ENCODE measurements around the gene SPATA2. TPM values are rescaled to one million over a fixed set of nuclear protein-coding genes. Genes with fewer than 3 reads are reported as not detected.

The SPATA2 gene
- total and polyA plus RNA-seq, 2 of the 13 experiments (the other 11 are each of a cell fraction or from before 2014, with no cell fraction given): 3.2 to 8.7 TPM

- Histone ChIP-seq H3K79me2 (ENCODE audit: insufficient read depth, low read length) (peaks cover 61% of the 10 kb centered on the region), H3K27ac (ENCODE audit: extremely low read length, insufficient read depth, low read length) (peak overlapping the region; percentile 28), H3K4me2 (ENCODE audit: low read depth, low read length) (no peak overlapping the region), H3K9me3 (ENCODE audit: low read length) (no peaks in the 10 kb centered on the region), H3K36me3 (replicated peaks in 1 of 2; ENCODE audit: control insufficient read depth in 1 of 2, insufficient read depth in 2 of 2, low read length in 2 of 2) (peaks cover 31 to 46% of the 10 kb centered on the region in 2 experiments), H2AFZ (ENCODE audit: low read length) (no peak overlapping the region), H4K20me1 (ENCODE audit: insufficient read depth, low read length) (no peaks in the 10 kb centered on the region), H3K4me1 (ENCODE audit: insufficient read depth, low read length) (peaks cover 51% of the 10 kb centered on the region), H3K4me3 (replicated peaks in 1 of 3; ENCODE audit: insufficient read depth in 1 of 3, low read depth in 2 of 3, low read length in 3 of 3) (no peak overlapping the region), H3K9ac (ENCODE audit: insufficient read depth, low read depth, low read length) (peak overlapping the region; percentile 8; the same call in 1 of the 2 replicates), H3K27me3 (ENCODE audit: control insufficient read depth in 1 of 2, insufficient read depth in 2 of 2, low read length in 2 of 2) (no peaks in the 10 kb centered on the region; a peak in 1 of 5 replicates)
- 86% methylated on average over 4 of the region's 4 CpGs for WGBS (ENCODE audit: low lambda C conversion rate)
- CTCF ChIA-PET (ENCODE audit: low intra/inter-chr PET ratio, low total read pairs): interaction anchor here (2.0 kb wide), 1 partner anchor 19 kb away, joined by 11 read pairs; no protein-coding TSS in a partner anchor
- intact Hi-C loops (cut with micrococcal nuclease; ENCODE audit: unreplicated experiment) (no loop called here), in situ Hi-C loops (cut with HindIII; ENCODE audit: extremely low pct_ligation_motif_present, low pct_unique_long_range_greater_than_20kb) (no loop called here)
- DNase-seq (ENCODE audit: low spot score): no peak
- POLR2A ChIA-PET: interaction anchor here (1.1 kb wide), 1 partner anchor 25 kb away, joined by 4 read pairs; the partner anchor contains the start of gene RNF114
- ATAC-seq: no peak
- BruUV-seq (replicated peaks): no TSS peak
- no peak for FAIRE-seq
- TF ChIP-seq ZNF282 (IDR thresholded peaks at IDR 0.05; ENCODE audit: partially characterized antibody) (no peak), ZSCAN29 (CRISPR knock-in tag; conservative IDR thresholded peaks at IDR 0.05) (no peak), TSC22D2 (CRISPR knock-in tag; IDR thresholded peaks at IDR 0.05; ENCODE audit: borderline replicate concordance) (no peak), ZNF10 (CRISPR knock-in tag; IDR thresholded peaks at IDR 0.05; ENCODE audit: borderline replicate concordance, low read depth) (0 out of 2 replicates have a peak, but pooled peaks have one; percentile 14), FOSL2 (CRISPR knock-in tag; IDR thresholded peaks at IDR 0.05) (no peak), ZNF737 (CRISPR knock-in tag; IDR thresholded peaks at IDR 0.05; ENCODE audit: borderline replicate concordance) (0 out of 2 replicates have a peak, but pooled peaks have one; percentile 35), TCF7L2 (IDR thresholded peaks at IDR 0.05; ENCODE audit: low read depth, low read length) (no peak), ZNF703 (CRISPR knock-in tag; IDR thresholded peaks at IDR 0.05; ENCODE audit: borderline replicate concordance) (no peak), TBL1XR1 (IDR thresholded peaks at IDR 0.05; ENCODE audit: borderline replicate concordance, low read length, partially characterized antibody) (no peak), PHF20 (CRISPR knock-in tag; IDR thresholded peaks at IDR 0.05) (no peak), ZNF607 (CRISPR knock-in tag; IDR thresholded peaks at IDR 0.05; ENCODE audit: borderline replicate concordance) (0 out of 2 replicates have a peak, but pooled peaks have one; percentile 32), POLR2A (IDR thresholded peaks at IDR 0.05; ENCODE audit: insufficient read depth in 1 of 2, low read depth in 2 of 2, low read length in 2 of 2) (peak in 1 of 2 experiments; percentile 8; a peak in 1 of 4 replicates), ZIK1 (CRISPR knock-in tag; IDR thresholded peaks at IDR 0.05; ENCODE audit: borderline replicate concordance, low read depth) (no peak), BCL6 (CRISPR knock-in tag; IDR thresholded peaks at IDR 0.05) (no peak), U2AF1 (optimal IDR thresholded peaks at IDR 0.05; ENCODE audit: low read depth, low read length) (no peak), SIN3A (IDR thresholded peaks at IDR 0.05; ENCODE audit: borderline replicate concordance, low read depth, low read length) (no peak), POGK (CRISPR knock-in tag; conservative IDR thresholded peaks at IDR 0.05) (no peak), ZFP90 (CRISPR knock-in tag; IDR thresholded peaks at IDR 0.05; ENCODE audit: borderline replicate concordance) (no peak), HDAC1 (CRISPR knock-in tag; IDR thresholded peaks at IDR 0.05) (no peak), ZNF781 (CRISPR knock-in tag; IDR thresholded peaks at IDR 0.05; ENCODE audit: borderline replicate concordance, not compliant biosample characterization) (no peak), PHF21A (CRISPR knock-in tag; IDR thresholded peaks at IDR 0.05) (no peak), ZFP36L2 (CRISPR knock-in tag; IDR thresholded peaks at IDR 0.05) (no peak), NFKB2 (CRISPR knock-in tag; IDR thresholded peaks at IDR 0.05; ENCODE audit: borderline replicate concordance) (0 out of 2 replicates have a peak, but pooled peaks have one; percentile 26), HOXA9 (CRISPR knock-in tag; IDR thresholded peaks at IDR 0.05; ENCODE audit: borderline replicate concordance) (no peak), XRCC5 (optimal IDR thresholded peaks at IDR 0.05; ENCODE audit: low read length) (no peak)
Observed at GRCh38 chr20:49910340-49910706, 5.0 kb downstream of the SPATA2 start.

All from HepG2 (cell line).